GM19025 (cell line): ENCODE measurements around the gene DOHH.

Experiments
- ATAC-seq: cut with Tn5 transposase; IDR thresholded peaks from one replicate; pipeline ENCODE4 v1.9.1; 2021; ENCODE audit warnings: mild to moderate bottlenecking, low read depth, moderate library complexity; ENCODE audit not compliant: unreplicated experiment

DOHH gene, protein sequence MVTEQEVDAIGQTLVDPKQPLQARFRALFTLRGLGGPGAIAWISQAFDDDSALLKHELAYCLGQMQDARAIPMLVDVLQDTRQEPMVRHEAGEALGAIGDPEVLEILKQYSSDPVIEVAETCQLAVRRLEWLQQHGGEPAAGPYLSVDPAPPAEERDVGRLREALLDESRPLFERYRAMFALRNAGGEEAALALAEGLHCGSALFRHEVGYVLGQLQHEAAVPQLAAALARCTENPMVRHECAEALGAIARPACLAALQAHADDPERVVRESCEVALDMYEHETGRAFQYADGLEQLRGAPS

DNA sequence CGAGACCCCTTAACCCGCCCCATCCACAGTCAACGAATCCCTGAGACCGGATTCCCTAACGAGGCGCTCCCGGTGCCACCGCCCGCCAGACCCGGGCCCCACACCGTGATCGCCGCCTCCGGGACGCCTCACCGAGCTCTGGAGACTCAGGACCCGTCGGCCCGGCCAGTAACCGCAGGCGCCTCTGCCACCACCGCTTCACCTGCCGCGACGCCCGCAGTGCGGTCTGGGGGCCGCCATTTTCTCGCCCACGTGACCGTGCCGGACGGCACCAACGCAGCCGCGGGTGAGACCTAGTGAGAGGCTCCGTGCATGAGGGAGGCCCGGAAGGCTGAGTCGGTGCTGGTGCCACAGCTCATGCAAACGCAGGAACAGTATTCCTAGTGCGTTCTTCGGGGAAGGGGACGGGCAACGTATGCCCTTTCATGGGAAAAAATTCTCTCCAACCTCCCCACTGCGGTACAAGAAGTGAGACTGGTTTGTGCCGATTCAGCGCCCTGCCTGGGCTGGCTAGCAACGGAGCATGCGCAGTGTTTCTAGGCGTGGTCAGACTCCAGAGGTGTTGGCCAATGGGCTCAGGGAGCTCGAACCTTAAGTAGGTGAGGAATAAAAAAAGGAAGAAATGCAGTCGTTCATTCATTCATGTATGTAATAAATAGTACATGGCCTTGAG is at the start of gene DOHH:
Gene DOHH (minus strand): TSS at position 246 of the 673 bp plus-strand sequence. CDS start 3,860 bp downstream, outside the sequence.
- peak; percentile 82 for ATAC-seq

DNA sequence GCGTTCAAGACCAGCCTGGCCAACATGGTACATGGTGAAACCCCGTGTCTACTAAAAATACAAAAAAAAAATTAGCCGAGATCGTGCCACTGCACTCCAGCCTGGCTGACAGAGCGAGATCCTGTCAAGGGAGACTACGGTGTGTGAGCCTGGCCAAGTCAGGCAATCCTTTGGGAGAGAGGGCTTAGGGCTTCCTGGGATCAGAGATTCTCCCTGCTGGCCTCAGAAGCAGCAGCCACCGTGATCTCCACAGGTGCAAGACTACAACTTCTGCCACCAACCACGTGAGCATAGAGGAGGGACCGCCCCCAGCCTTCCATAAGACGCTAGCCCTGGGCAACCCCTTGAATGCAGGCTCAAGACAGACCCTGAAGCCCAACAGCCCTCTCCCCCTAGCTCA is 49.3 kb upstream of the DOHH start:
- no peak for ATAC-seq

DNA sequence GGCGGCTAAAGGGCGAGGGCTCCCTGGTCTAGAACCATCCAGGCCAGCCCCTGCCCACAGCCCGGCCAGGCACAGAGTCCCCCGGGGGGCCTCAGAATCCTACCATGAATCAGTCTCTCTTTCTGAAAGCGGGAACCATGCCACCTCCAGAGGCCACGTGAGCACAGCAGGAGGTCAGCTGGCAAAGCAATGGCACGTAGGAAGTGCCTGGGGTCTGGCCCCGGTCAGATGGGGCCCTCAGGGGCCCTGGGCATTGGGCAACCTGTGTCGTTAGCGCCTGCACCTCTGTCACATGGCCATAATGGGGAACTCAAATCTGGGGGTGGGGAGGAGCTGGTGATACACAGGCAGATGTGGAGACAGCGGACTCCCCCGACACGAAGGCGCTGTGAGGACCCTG is 48.1 kb upstream of the DOHH start:
- ATAC-seq: no peak

DNA sequence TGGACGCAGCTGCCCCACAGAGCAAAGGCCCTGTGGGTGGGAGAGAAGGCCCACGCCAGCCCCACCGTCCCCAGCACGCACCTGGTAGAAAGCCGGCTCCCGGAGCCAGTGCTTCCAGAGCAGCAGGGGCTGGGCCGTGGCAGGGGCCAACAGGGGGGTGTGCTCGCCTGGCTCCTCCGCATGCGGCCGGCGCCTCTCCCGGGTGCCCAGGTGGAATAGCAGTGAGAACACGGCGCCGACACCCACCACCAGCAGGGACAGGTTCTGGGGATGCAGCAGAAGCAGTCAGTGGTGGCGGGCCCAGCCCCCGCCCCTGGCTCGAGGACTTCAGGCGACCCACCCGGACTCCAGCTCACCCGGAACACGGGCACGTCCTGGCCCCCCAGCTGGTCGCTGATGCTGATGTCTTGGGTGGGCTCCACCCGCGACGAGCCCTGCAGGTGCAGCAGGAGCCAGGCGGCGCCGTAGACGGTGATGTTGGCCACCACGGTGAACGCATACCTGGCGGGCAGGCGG is 47.4 kb upstream of the DOHH start:
- ATAC-seq: no peak

DNA sequence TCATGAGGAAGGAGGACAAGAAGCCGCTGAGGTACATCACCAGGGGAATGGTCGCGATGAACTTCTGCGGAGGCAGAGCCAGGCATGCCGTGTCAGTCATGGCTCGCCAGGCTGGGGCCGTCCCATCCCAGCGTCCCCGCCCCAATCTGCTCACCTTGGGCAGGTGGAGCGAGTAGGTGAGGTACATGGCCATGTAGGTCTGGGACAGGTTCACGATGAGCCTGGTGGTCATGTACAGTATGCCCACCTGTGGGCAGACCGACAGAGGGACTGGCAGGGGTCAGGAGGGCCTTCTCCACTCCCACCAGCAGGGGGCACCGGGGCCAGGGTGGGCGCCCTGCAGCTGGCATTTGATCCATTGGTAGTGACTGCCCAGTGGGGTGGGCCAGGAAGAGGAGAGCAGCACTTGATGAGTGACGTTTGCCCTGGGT is 46.8 kb upstream of the DOHH start:
- ATAC-seq: no peak

DNA sequence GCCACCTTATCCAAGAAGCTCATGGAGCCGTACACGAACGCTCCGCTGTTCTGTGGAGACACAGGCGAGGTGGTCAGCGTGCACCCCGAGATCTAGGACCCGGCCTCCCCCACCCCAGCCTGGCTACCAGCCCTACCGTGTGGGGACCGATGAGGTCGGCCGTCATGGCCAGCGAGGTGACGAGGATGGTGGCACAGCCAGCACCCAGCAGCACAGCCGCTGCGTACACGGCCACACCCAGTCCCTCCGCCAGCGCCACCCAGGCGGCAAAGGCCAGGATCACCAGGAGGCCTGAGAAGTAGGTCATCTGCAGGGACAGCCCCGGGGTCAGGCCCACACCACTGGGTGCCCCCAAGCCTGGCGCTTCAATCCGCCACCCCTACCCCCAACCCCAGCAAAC is 45.6 kb upstream of the DOHH start:
- ATAC-seq: no peak

DNA sequence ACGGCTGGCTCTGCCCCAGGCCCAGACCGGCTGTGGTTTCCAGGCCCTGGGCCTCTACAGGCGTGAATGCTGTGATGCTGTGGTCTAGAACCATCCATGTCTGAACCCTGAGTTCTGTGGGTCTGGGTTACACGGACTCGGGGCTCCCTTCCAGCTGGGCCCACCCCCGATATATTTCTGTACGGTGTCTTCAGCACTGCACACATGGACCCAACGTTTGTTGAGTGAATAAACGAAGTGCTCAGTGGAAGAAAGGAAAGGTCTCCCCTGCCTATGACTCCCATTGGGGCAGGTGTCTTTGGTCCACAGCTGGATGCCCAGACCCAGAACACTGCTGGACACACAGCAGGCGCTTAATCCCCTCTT is 45.2 kb upstream of the DOHH start:
- no peak for ATAC-seq

DNA sequence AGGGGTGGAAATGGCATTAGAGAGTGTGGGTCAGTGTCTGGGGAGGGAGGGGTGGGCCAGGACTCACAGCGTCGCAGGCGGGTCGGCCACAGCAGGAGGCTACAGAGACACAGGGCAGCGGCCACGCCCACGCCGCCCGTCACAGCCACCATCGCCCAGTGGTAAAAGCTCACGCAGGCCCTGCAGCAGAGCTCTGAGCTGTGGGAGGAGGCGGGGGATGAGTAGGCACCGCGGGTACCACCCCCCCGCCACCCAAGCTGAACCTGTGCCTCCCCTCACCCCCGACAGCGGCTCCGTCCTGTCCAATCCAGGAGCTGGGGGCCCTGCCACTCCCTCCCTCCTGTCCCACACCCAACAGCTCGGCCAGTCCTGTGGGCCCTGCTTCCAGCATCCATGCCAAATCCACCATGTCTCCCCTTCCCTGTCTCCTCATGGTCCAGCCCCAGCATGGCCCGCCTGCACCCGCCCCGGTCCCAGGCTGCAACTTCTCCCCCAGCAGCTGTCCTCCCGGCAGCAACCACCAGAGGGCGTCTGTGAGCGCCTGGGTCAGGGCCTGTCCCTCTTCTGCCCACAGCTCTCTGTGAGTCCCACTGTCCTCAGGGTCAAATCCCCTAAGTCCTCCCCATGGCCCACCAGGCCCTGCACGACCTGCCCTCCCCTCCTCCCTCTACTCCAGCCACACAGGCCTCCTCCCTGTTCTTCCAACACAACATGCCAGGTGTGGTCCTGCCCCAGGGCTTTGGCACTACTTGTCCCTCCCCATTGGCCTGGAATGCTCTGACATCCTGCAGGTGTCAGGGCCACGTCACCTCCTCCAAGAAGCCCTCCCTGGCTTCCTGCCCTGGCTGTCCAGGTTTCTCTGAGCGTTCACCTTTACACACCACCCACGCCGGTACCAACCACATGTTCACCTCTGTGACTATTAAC is 44.5 kb upstream of the DOHH start:
- no peak for ATAC-seq

DNA sequence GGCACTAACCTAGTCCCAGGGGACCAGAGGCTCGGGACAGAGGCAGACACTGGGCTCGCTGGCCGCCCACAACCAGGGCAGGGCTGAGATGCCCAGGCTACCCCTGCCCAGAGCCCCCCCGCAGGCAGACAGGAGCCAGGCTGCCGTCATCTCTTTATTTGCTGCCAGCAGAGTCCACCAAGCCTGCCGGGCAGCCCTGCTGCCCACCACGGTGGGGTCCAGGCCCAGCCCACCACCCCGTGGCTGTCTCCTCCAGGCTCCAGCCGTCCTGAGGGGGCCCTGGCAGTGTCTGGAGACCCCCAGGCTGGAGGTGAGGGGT is 43.5 kb upstream of the DOHH start:
- ATAC-seq: no peak

DNA sequence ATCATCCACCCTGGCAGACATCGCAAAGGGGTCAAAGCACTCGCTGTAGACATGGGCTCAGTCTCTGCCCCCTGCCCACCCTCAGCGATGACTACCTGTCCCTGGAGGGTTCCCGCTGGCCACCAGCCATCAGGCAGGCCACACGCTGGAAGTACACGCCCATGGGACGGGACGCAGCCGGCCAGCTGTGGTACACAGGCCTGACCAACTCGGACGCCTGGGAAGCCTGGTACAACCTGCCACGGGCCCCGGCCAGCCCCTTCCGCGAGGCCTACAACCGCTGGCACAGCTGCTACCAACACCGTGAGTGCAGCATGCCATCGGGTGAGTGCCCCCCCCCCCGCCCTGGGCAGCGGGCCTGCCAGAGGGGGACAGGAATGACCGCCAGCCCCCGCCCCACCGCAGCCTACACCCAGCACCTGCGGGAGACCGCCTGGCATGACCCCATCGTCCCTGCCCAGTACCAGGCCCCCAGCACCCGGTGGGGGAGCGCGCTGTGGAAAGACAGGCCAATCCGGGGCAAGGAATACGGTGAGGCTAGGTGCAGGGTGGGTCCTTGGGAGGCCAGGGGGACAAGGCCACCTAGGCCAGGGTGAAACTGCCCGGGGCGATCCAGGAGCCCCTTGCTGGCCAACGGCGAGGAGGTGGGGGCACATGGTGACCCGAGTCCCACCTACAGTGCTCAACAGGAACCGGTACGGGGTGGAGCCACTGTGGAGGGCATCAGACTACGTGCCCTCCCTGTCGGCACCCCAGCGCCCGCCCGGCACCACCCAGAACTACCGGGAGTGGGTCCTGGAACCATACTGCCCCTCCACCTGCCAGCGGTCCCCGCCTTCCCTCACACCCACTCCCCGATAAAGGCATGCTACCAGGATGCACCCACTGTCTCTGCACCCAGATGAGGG is 42.9 kb upstream of the DOHH start:
- no peak for ATAC-seq

DNA sequence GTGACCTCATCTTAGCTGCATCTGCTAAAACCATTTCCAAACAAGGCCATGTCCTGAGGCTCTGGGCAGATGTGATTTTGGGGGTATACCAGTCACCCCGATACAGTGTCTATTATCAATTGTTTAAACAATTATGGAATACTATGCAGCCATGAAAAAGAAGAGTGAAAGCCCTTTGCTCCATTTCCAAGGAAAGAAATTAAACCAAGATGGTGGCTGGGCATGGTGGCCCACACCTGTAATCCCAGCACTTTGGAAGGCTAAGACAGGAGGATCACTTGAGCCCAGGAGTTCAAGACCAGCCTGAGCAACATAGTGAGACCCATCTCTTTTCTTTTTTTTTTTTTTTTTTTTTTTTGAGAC is 39.3 kb upstream of the DOHH start:
- no peak for ATAC-seq

DNA sequence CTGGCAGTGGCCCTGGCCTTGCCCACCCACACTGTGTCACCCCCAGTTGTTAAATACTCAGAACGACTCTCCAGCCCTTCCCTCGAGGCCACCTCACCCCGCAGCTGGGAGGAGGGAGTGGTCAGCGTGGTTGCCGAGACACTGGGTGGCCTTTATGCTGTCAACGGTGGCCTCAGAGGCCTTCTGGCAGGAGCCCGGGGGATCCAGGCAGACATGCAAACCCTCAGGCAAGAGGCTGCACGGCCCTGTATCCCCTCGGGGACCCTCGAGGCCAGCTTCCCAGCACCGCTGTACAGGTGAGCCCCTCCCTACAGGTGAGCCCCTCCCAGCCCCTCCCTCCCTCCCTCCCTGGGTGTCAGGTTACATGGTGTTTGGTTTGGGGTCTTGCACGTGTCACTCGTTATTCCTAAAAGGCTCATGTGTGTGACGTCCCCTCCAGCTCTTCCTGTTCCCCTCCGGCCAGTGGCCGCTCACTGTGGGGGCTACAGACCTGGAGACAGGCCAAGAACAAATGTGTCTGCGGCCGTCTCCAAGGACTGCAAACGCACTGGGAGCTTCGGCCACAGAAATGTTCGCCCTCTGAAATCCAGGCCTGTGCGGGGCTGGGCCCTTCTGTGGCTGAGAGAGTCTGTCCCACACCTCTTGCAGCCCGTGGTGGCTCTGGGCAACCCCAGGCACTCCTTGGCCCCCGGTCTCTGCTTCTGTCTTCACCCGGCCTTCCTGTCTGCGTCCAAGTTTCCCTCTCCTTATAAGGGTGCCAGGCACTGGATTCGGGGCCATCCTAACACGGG is 38.7 kb upstream of the DOHH start, which contains the start of gene TEKTIP1:
Gene TEKTIP1 (plus strand): TSS at position 210 of the 791 bp plus-strand sequence. CDS start 4 bp downstream, at position 214.
- no peak for ATAC-seq

DNA sequence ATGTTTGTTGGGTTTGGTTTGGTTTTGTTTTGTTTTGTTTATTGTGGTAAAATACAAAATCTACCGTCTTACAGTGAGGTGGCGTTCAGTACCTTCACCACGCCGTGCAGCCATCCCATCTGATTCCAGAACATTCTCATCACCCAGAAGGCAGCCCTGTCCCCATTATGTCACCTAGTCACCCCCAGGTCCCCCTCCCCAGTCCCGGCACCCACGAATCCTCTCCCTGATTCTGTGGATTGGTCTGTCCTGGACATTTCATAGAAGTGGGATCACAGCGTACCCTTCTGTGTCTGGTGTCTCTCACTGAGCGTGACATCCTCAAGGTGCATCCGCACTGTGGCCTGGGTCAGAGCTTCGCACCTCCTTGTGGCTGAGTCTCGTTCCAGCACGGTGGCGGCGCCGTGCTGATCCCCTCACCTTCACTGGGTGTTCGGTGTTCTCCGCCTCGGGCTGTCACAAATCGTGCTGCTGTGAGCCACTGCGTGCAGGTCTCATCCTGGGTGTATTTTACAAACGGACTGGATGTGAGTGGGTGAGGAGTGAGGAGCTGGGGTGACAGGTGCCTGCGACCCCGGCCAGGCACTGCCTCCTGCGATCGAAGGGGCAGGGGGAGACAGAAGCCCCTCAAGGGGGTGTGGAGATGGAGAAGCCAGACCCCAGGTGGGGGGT is 37.9 kb upstream of the DOHH start:
- ATAC-seq: no peak

DNA sequence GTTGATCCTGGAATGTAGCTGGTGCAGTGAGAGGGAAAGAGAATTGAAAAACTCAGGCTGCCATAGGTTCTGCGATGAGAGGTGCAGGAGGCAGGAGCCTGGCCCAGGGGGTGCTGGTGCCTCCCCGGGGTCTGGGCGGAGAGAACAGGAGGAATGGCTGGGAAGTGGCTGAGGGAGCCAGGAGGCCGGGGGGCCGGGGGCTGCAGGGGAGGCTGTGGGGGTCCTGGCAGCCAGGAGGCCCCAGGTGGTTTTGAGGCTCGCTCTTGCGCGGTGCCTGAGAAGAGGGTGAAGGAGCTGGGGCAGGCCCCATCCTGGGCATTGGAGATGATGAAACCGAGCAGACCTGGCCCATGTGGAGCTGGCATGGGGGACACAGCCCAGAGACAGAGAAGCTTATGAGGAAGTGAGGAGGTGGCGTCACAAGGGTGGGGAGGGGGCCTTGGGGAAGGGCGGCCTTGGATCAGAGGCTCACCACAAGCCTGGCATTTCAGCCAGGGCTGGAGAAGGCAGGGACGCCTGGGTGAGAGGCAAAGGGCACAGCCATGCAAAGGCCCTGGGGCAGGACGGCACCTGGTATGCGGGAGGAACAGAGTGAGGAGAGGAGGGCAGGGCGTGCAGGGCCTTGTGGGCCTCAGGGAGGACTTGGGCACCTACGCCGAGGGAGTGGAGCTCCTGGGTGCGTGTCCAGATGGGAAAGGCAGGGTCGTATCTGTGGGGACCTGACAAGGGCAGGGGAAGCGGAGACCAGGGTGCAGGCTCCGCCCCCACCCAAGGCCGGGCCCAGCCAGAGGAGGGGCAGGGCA is 37.2 kb upstream of the DOHH start:
- ATAC-seq: no peak

DNA sequence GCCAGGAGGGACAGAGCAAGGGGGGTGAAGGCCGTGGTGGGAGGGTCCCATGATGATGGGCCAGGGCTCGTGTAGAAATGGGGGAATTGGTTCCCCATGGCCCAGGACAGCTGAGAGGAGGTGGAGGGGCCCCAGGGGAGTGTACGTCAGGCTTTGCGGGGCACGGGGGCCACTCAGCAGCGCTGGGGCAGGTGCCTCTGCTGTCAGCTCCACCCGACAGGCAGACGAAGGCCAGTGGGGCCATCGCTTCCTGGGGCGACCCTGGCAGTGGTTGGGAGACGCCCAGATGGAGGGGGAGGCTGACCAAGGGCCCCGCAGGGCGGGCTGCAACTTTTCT is 36.6 kb upstream of the DOHH start:
- ATAC-seq: no peak

DNA sequence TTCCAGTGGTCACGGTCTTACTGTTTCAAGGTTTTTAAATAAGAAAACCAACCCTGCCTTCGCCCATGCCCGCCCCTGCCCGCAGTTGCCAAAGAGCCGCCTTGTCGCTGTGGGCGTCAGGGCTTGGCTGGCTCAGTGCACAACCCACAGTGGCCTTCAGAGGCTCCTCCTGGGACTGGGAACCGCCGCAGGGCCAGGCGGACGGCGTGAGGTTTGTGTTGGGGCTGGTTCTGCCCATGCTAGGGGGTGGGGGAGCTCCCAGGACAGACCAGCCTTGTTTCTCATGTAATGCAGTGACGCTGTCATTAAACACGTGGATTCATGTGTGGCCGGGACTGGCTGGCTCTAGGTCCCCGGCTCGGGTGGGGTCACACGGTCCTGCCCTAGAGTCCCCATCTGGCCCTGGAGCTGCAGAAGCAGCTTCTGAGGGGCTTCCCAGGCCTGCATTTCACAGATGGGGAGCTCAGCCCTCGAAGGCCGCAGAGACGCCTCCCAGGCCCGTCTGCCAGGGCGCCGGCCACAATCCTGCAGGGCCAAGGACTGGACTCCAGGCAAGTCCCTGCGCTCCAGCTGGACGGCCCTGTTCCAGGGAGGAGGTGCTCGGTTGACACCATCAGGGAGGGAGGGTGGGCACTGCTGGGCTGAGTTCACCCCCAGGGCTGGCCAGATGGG is 36.1 kb upstream of the DOHH start:
- no peak for ATAC-seq

DNA sequence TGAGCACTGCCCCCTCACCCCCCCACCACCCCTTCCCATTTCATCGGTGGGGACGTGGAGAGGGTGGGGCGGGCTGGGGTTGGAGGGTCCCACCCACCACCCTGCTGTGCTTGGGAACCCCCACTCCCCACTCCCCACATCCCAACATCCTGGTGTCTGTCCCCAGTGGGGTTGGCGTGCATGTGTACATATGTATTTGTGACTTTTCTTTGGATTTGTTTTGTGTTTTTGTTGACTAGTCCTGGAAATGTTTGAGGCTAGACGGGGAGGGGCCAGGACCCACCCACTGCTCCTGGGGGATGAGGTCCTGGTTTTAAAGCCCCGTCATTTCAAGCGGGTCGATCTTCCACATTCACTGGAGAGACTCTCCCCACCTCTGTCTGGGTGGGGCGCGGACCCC is 35.5 kb upstream of the DOHH start:
- ATAC-seq: no peak

DNA sequence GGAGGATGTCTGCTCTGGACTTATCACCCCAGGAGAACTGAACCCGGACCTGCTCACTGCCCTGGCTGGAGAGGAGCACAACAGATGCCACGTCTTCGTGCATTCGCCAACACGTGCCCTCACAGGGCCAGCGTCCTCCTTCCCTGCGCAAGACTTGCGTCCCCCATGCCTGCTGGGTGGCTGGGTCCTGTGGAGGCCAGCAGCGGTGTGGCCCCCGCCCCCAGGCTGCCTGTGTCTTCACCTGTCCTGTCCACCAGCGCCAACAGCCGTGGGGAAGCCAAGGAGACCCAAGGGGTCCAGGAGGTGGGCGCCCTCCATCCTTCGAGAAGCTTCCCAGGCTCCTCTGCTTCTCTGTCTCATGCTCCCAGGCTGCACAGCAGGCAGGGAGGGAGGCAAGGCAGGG is 35.1 kb upstream of the DOHH start:
- ATAC-seq: no peak
